ENCODE measurements around the gene TKT. TPM values are rescaled to one million over a fixed set of nuclear protein-coding genes. Genes with fewer than 3 reads are reported as not detected.
"Not testable (repeated sequence)": the region's sequence is repeated elsewhere in the genome, so short reads cannot be mapped to it uniquely, and the experiment has no call there.

TKT gene
- total and polyA plus RNA-seq, 9 donors: 28.8 to 49.5 (median 37.9) TPM

GRCh38 chr3:53286727-53287126 lies 30.9 kb upstream of the TKT start:
- no CpG with 5 or more reads among the region's 1 CpG for WGBS (ENCODE audit: insufficient coverage)
- Histone ChIP-seq H3K4me3 (ENCODE audit: low read length) (no peak overlapping the region), H3K9me3 (replicated peaks; ENCODE audit: control insufficient read depth, low read depth, low read length) (no peaks in the 10 kb centered on the region), H3K4me1 (ENCODE audit: control insufficient read depth, insufficient read depth, low read length) (no peaks in the 10 kb centered on the region), H3K27ac (ENCODE audit: low read length) (no peak overlapping the region), H3K27me3 (ENCODE audit: control insufficient read depth, insufficient read depth, low read length) (no peaks in the 10 kb centered on the region), H3K36me3 (ENCODE audit: control insufficient read depth, insufficient read depth, low read length) (peaks cover 38% of the 10 kb centered on the region)
- DNase-seq: no peak

DNA sequence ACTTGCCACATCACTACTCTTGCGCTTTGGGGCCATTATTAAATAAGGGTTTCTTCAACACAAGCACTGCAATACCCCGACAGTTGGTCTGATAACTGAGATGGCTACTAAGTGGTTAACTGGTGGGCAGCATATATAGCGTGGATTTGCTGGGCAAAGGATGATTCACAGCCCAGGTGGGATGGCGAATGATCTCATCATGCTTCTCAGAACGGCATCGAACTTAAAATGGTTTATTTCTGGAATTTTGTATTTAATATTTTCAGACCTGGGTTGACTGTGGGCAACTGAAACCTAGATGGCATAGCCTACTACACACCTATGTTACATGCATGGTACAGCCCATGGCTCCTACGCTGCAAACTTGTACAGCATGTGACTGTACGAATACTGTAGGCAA lies 26.8 kb upstream of the TKT start:
- Histone ChIP-seq H3K4me1 (ENCODE audit: control insufficient read depth, insufficient read depth, low read length) (no peaks in the 10 kb centered on the region), H3K9me3 (replicated peaks; ENCODE audit: control insufficient read depth, low read depth, low read length) (no peaks in the 10 kb centered on the region), H3K27me3 (ENCODE audit: control insufficient read depth, insufficient read depth, low read length) (no peaks in the 10 kb centered on the region), H3K36me3 (ENCODE audit: control insufficient read depth, insufficient read depth, low read length) (peaks cover 14% of the 10 kb centered on the region), H3K27ac (ENCODE audit: low read length) (no peak overlapping the region), H3K4me3 (ENCODE audit: low read length) (no peak overlapping the region)
- WGBS (ENCODE audit: insufficient coverage): 100% methylated on average over 1 of the region's 8 CpGs
- no peak for DNase-seq

DNA sequence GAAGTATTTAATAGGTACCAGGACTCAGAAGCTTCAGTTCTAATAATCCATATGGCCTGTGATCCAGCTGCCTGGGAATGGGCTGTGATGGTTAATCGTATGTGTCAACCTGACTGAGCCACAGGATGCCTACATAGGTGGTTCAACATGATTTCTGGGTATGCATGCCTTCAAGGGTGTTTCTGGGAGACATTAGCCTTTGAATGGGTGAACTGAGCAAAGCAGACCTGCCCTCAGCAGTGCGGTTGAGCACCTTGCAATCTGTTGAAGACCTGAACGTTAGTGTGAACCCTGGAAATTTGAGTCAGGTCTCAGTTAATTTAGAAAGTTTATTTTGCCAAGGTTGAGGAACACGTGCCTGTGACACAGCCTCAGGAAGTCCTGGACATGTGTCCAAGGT lies 22.8 kb upstream of the TKT start:
- no peak for DNase-seq
- WGBS (ENCODE audit: insufficient coverage): 48% methylated on average over 4 of the region's 4 CpGs

GRCh38 chr3:53274938-53275605 lies 19.2 kb upstream of the TKT start:
- H3K4me3 ChIP-seq (ENCODE audit: low read length): no peak overlapping the region
- WGBS (ENCODE audit: insufficient coverage): 63% methylated on average over 2 of the region's 5 CpGs
- H3K27ac ChIP-seq (ENCODE audit: low read length): no peak overlapping the region
- no peak for DNase-seq
- H3K4me1 ChIP-seq (ENCODE audit: control insufficient read depth, insufficient read depth, low read length): peaks cover 4% of the 10 kb centered on the region
- H3K36me3 ChIP-seq (ENCODE audit: control insufficient read depth, insufficient read depth, low read length): no peaks in the 10 kb centered on the region
- no peaks in the 10 kb centered on the region for H3K9me3 ChIP-seq (replicated peaks; ENCODE audit: control insufficient read depth, low read depth, low read length)
- H3K27me3 ChIP-seq (ENCODE audit: control insufficient read depth, insufficient read depth, low read length): no peaks in the 10 kb centered on the region

More for the DNA sequence above, 22.8 kb upstream of the TKT start:
- H3K4me3 ChIP-seq (ENCODE audit: low read length): no peak overlapping the region
- H3K27me3 ChIP-seq (ENCODE audit: control insufficient read depth, insufficient read depth, low read length): no peaks in the 10 kb centered on the region
- no peaks in the 10 kb centered on the region for H3K4me1 ChIP-seq (ENCODE audit: control insufficient read depth, insufficient read depth, low read length)
- H3K36me3 ChIP-seq (ENCODE audit: control insufficient read depth, insufficient read depth, low read length): peaks cover 2% of the 10 kb centered on the region
- no peak overlapping the region for H3K27ac ChIP-seq (ENCODE audit: low read length)
- no peaks in the 10 kb centered on the region for H3K9me3 ChIP-seq (replicated peaks; ENCODE audit: control insufficient read depth, low read depth, low read length)

- peaks cover 6% of the 10 kb centered on the region for H3K4me1 ChIP-seq (ENCODE audit: control insufficient read depth, insufficient read depth, low read length)
- WGBS (ENCODE audit: insufficient coverage): 65% methylated on average over 9 of the region's 10 CpGs
- H3K36me3 ChIP-seq (ENCODE audit: control insufficient read depth, insufficient read depth, low read length): no peaks in the 10 kb centered on the region
- no peak overlapping the region for H3K4me3 ChIP-seq (ENCODE audit: low read length)
- no peaks in the 10 kb centered on the region for H3K27me3 ChIP-seq (ENCODE audit: control insufficient read depth, insufficient read depth, low read length)
- DNase-seq: no peak
- H3K9me3 ChIP-seq (replicated peaks; ENCODE audit: control insufficient read depth, low read depth, low read length): no peaks in the 10 kb centered on the region
- H3K27ac ChIP-seq (ENCODE audit: low read length): no peak overlapping the region
These were observed 17.4 kb upstream of the TKT start for GRCh38 chr3:53273146-53273670.

GRCh38 chr3:53269888-53270880 lies 14.4 kb upstream of the TKT start:
- WGBS (ENCODE audit: insufficient coverage): 43% methylated on average over 9 of the region's 12 CpGs
- Histone ChIP-seq H3K4me3 (ENCODE audit: low read length) (no peak overlapping the region), H3K36me3 (ENCODE audit: control insufficient read depth, insufficient read depth, low read length) (no peaks in the 10 kb centered on the region), H3K27ac (ENCODE audit: low read length) (no peak overlapping the region), H3K4me1 (ENCODE audit: control insufficient read depth, insufficient read depth, low read length) (peaks cover 6% of the 10 kb centered on the region), H3K9me3 (replicated peaks; ENCODE audit: control insufficient read depth, low read depth, low read length) (no peaks in the 10 kb centered on the region), H3K27me3 (ENCODE audit: control insufficient read depth, insufficient read depth, low read length) (no peaks in the 10 kb centered on the region)
- peak; percentile 82 for DNase-seq

GRCh38 chr3:53269193-53269592 lies 13.4 kb upstream of the TKT start:
- not testable (repeated sequence) for H3K9me3 ChIP-seq (replicated peaks; ENCODE audit: control insufficient read depth, low read depth, low read length); H3K4me1 ChIP-seq (ENCODE audit: control insufficient read depth, insufficient read depth, low read length); DNase-seq; H3K36me3 ChIP-seq (ENCODE audit: control insufficient read depth, insufficient read depth, low read length); H3K4me3 ChIP-seq (ENCODE audit: low read length); H3K27me3 ChIP-seq (ENCODE audit: control insufficient read depth, insufficient read depth, low read length); H3K27ac ChIP-seq (ENCODE audit: low read length)
- WGBS (ENCODE audit: insufficient coverage): 96% methylated on average over 11 of the region's 11 CpGs

- H3K9me3 ChIP-seq (replicated peaks; ENCODE audit: control insufficient read depth, low read depth, low read length): no peaks in the 10 kb centered on the region
- H3K27me3 ChIP-seq (ENCODE audit: control insufficient read depth, insufficient read depth, low read length): no peaks in the 10 kb centered on the region
These were observed 11.9 kb upstream of the TKT start for GRCh38 chr3:53267766-53268165.

DNA sequence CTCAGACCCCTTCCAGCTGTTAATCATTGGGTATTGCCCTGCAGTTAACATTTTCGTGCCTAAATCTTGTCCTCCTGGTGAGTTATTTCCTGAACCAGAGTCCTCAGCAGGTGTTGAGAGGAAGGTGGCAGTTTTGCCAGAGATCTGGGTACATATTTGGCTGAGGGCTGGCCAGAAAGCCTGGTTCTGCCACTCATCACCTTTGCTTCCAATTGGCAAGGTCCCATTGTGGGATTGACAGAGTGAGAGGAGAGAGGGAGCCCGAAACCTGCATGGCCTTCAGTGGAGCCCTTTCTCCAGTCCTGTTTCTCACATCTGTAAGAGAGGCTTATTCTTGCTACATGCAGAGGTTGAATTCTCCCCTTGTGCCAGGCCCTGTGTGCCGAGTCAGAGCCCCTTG lies 8.9 kb upstream of the TKT start:
- Histone ChIP-seq H3K36me3 (ENCODE audit: control insufficient read depth, insufficient read depth, low read length) (no peaks in the 10 kb centered on the region), H3K27me3 (ENCODE audit: control insufficient read depth, insufficient read depth, low read length) (no peaks in the 10 kb centered on the region), H3K27ac (ENCODE audit: low read length) (no peak overlapping the region), H3K4me1 (ENCODE audit: control insufficient read depth, insufficient read depth, low read length) (no peaks in the 10 kb centered on the region), H3K4me3 (ENCODE audit: low read length) (no peak overlapping the region), H3K9me3 (replicated peaks; ENCODE audit: control insufficient read depth, low read depth, low read length) (no peaks in the 10 kb centered on the region)
- no peak for DNase-seq
- WGBS (ENCODE audit: insufficient coverage): no CpG with 5 or more reads among the region's 3 CpGs

More at GRCh38 chr3:53267766-53268165, 11.9 kb upstream of the TKT start:
- H3K36me3 ChIP-seq (ENCODE audit: control insufficient read depth, insufficient read depth, low read length): no peaks in the 10 kb centered on the region
- H3K4me3 ChIP-seq (ENCODE audit: low read length): no peak overlapping the region
- H3K4me1 ChIP-seq (ENCODE audit: control insufficient read depth, insufficient read depth, low read length): peaks cover 6% of the 10 kb centered on the region
- DNase-seq: no peak
- no peak overlapping the region for H3K27ac ChIP-seq (ENCODE audit: low read length)

- Histone ChIP-seq H3K4me3 (ENCODE audit: low read length) (no peak overlapping the region), H3K27me3 (ENCODE audit: control insufficient read depth, insufficient read depth, low read length) (no peaks in the 10 kb centered on the region), H3K27ac (ENCODE audit: low read length) (no peak overlapping the region), H3K9me3 (replicated peaks; ENCODE audit: control insufficient read depth, low read depth, low read length) (no peaks in the 10 kb centered on the region), H3K4me1 (ENCODE audit: control insufficient read depth, insufficient read depth, low read length) (no peaks in the 10 kb centered on the region), H3K36me3 (ENCODE audit: control insufficient read depth, insufficient read depth, low read length) (no peaks in the 10 kb centered on the region)
- WGBS (ENCODE audit: insufficient coverage): no CpG with 5 or more reads among the region's 4 CpGs
- DNase-seq: no peak
These were observed 8.1 kb upstream of the TKT start for GRCh38 chr3:53263907-53264306.
